Right ventricle myocardium inferior (tissue), 1 donor: ENCODE measurements around the gene RASA4B. TPM values are rescaled to one million over a fixed set of nuclear protein-coding genes. Genes with fewer than 3 reads are reported as not detected.
A peak's percentile ranks its signal among the peaks of the same experiment; 100 is the strongest.
"Not testable (repeated sequence)": the region's sequence is repeated elsewhere in the genome, so short reads cannot be mapped to it uniquely, and the experiment has no call there.

Experiments
- ATAC-seq: fragments of 200-7000 bp; cut with Tn5 transposase; one replicate; pipeline ENCODE4 v1.9.1; 2020; ENCODE audit warnings: mild to moderate bottlenecking, moderate library complexity
- DNase-seq: peaks from one replicate; pipeline ENCODE4 v3.0.0; 2021; ENCODE audit errors: missing footprints
- intact Hi-C: fragments of 100-400 bp; cut with DNase I; formaldehyde crosslinking; loops from one replicate; pipeline ENCODE4 v1.11.0; 2022
- total RNA-seq: library from RNA; stranded (reverse); fragmentation: NEBNext Ultra II Directional; extraction: Animal tissue kit (Norgen Biotek cat#: 25700); gene quantifications from one replicate; pipeline ENCODE4 v1.2.1, GENCODE V29; 2021
- donor health status: DM: no; HTN: yes; CAD: no; lungs with severe emphysema.

The RASA4B gene
- total RNA-seq, 1 donor from 2014 or later: 7.8 TPM

GRCh38 chr7:102479982-102480637 lies 37.5 kb downstream of the RASA4B start:
- DNase-seq, ATAC-seq, intact Hi-C loops: not testable (repeated sequence)

- intact Hi-C loops, ATAC-seq, DNase-seq: not testable (repeated sequence)
These were observed 38.4 kb downstream of the RASA4B start for GRCh38 chr7:102479209-102479584.

- ATAC-seq (peak; percentile 95), DNase-seq (peak; percentile 95)
- intact Hi-C loops: not testable (repeated sequence)
These were observed 39.0 kb downstream of the RASA4B start, which contains the start of gene POLR2J for GRCh38 chr7:102478314-102479208. Gene POLR2J, minus strand, starts transcription at chr7:102478922. Its CDS starts 62 bp downstream, at chr7:102478860.

- ATAC-seq, intact Hi-C loops, DNase-seq: not testable (repeated sequence)
These were observed 42.7 kb downstream of the RASA4B start for GRCh38 chr7:102474736-102475435.

GRCh38 chr7:102474116-102474515 lies 43.5 kb downstream of the RASA4B start:
- DNase-seq, ATAC-seq, intact Hi-C loops: not testable (repeated sequence)

GRCh38 chr7:102473271-102473991 lies 44.1 kb downstream of the RASA4B start:
- intact Hi-C loops: no loop called here
- DNase-seq: no peak
- no peak for ATAC-seq

GRCh38 chr7:102472126-102473041 lies 45.2 kb downstream of the RASA4B start:
- ATAC-seq (no peak), DNase-seq (no peak)
- intact Hi-C loops: no loop called here

- DNase-seq (no peak), ATAC-seq (no peak)
- intact Hi-C loops: no loop called here
These were observed 45.8 kb downstream of the RASA4B start for GRCh38 chr7:102471791-102472125.

GRCh38 chr7:102469972-102470825 lies 47.4 kb downstream of the RASA4B start:
- DNase-seq (no peak), ATAC-seq (no peak)
- intact Hi-C loops: no loop called here

GRCh38 chr7:102469351-102469971 lies 48.1 kb downstream of the RASA4B start:
- intact Hi-C loops: no loop called here
- DNase-seq (no peak), ATAC-seq (no peak)

GRCh38 chr7:102468478-102469350 lies 48.9 kb downstream of the RASA4B start:
- intact Hi-C loops: no loop called here
- no peak for ATAC-seq
- DNase-seq: no peak

GRCh38 chr7:102467581-102468477 lies 49.7 kb downstream of the RASA4B start:
- ATAC-seq: no peak
- intact Hi-C loops: no loop called here
- DNase-seq: no peak

- no peak for ATAC-seq
- DNase-seq: no peak
- intact Hi-C loops: no loop called here
These were observed 51.5 kb downstream of the RASA4B start for GRCh38 chr7:102466097-102466496.

- DNase-seq (peak; percentile 99), ATAC-seq (peak; percentile 95)
- intact Hi-C loops: loop anchor here (5.0 kb wide), 1 partner anchor 52 kb away; no protein-coding TSS in a partner anchor
These were observed 52.8 kb downstream of the RASA4B start, which contains the start of the genes ALKBH4 and LRWD1 for GRCh38 chr7:102464577-102465280. Gene ALKBH4, minus strand, starts transcription at chr7:102464863. Its CDS starts 27 bp downstream, at chr7:102464836. Gene LRWD1, plus strand, starts transcription at chr7:102464984. Its CDS starts 97 bp downstream, at chr7:102465081.
